Measurements from ENCODE around the gene ACBD4. TPM values are rescaled to one million over a fixed set of nuclear protein-coding genes. Genes with fewer than 3 reads are reported as not detected.

ACBD4 gene
- total and polyA plus RNA-seq, 2 of the 13 experiments (the other 11 are each of a cell fraction or from before 2014, with no cell fraction given): 16.1 to 26.9 TPM

DNA sequence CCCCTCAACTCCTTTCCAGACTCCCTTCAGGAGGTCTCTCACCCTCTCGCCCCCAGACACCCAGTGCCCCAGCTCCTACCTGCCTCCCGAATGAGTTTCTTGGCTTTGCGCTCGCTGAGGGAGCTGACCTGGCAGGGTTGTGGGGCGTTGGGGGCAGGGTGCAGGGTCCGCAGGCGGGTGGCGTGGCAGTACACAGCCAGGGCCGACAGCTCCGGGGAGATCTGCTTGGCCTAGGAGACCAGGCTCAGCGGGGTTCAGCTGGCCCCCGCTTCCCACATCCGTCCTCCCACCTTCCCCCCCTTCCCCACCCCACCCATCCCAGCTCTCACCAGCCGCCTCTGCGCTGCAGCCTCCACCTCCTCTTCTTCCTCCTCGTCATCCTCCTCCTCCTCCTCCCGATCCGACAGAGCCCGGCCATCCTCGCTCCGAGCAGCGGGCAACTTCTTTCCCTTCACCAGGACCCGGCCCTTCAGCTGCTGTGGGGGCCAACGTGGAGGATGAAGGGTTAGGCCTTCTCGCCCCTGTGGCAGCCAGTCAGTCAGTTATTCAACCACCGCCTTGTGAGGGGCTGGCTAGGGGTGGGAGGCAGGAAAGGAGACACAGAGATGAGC is 20.4 kb upstream of the ACBD4 start:
- CTCF ChIA-PET (ENCODE audit: low intra/inter-chr PET ratio, low total read pairs): no interaction called here
- in situ Hi-C loops (cut with HindIII; ENCODE audit: extremely low pct_ligation_motif_present, low pct_unique_long_range_greater_than_20kb): no loop called here

DNA sequence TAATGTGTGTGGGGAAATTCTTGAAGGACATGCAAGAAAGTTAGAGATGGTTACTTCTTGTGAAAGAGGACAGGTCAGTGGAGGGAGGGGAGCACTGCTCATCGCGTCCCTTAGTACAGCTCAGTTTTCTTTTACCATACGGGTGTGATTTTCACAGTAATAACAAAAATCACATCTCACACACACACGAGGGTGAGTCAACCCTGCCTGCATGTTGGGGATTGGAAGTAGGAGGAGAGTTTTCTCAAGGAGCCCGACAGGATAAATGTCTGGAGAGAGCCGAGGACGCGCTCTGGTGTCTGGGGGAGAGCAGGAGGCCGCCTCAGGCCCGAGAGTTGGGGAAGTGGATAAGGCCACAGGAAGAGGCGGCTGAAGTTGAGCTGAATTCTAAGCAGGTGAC is 19.6 kb upstream of the ACBD4 start:
- no peak for FAIRE-seq
- DNase-seq (ENCODE audit: low spot score): no peak
- in situ Hi-C loops (cut with HindIII; ENCODE audit: extremely low pct_ligation_motif_present, low pct_unique_long_range_greater_than_20kb) (no loop called here), intact Hi-C loops (cut with micrococcal nuclease; ENCODE audit: unreplicated experiment) (no loop called here)
- Histone ChIP-seq H3K4me3 (replicated peaks in 1 of 3; ENCODE audit: insufficient read depth in 1 of 3, low read depth in 2 of 3, low read length in 3 of 3) (no peak overlapping the region), H2AFZ (ENCODE audit: low read length) (no peak overlapping the region), H3K9me3 (ENCODE audit: low read length) (no peaks in the 10 kb centered on the region), H4K20me1 (ENCODE audit: insufficient read depth, low read length) (no peaks in the 10 kb centered on the region), H3K9ac (ENCODE audit: insufficient read depth, low read depth, low read length) (no peak overlapping the region), H3K27me3 (ENCODE audit: control insufficient read depth in 1 of 2, insufficient read depth in 2 of 2, low read length in 2 of 2) (no peaks in the 10 kb centered on the region), H3K4me2 (ENCODE audit: low read depth, low read length) (no peak overlapping the region), H3K4me1 (ENCODE audit: insufficient read depth, low read length) (peaks cover 40% of the 10 kb centered on the region), H3K36me3 (replicated peaks in 1 of 2; ENCODE audit: control insufficient read depth in 1 of 2, insufficient read depth in 2 of 2, low read length in 2 of 2) (peaks cover 0 to 5% of the 10 kb centered on the region in 2 experiments; a peak in 1 of 5 replicates), H3K27ac (ENCODE audit: extremely low read length, insufficient read depth, low read length) (no peak overlapping the region), H3K79me2 (ENCODE audit: insufficient read depth, low read length) (no peaks in the 10 kb centered on the region)
- POLR2A ChIA-PET: interaction anchor here (1.2 kb wide), 1 partner anchor 20 kb away, joined by 3 read pairs; the partner anchor contains the start of gene ACBD4
- no TSS peak for BruUV-seq (replicated peaks)
- CTCF ChIA-PET (ENCODE audit: low intra/inter-chr PET ratio, low total read pairs): interaction anchor here (0.9 kb wide), 1 partner anchor 20 kb away, joined by 3 read pairs; the partner anchor contains the start of gene ACBD4
- ATAC-seq: no peak
- 88% methylated on average over 11 of the region's 11 CpGs for WGBS (ENCODE audit: low lambda C conversion rate)
- TF ChIP-seq ZNF569 (CRISPR knock-in tag; IDR thresholded peaks at IDR 0.05; ENCODE audit: borderline replicate concordance) (no peak), PAWR (CRISPR knock-in tag; IDR thresholded peaks at IDR 0.05; ENCODE audit: borderline replicate concordance) (no peak), PTBP1 (IDR thresholded peaks at IDR 0.05; ENCODE audit: low read depth, low read length, poor library complexity, severe bottlenecking) (no peak), ZNF337 (CRISPR knock-in tag; IDR thresholded peaks at IDR 0.05; ENCODE audit: borderline replicate concordance, low read depth) (no peak), NFRKB (IDR thresholded peaks at IDR 0.05) (no peak), ETV6 (CRISPR knock-in tag; conservative IDR thresholded peaks at IDR 0.05) (no peak), RXRB (CRISPR knock-in tag; IDR thresholded peaks at IDR 0.05; ENCODE audit: borderline replicate concordance) (no peak), RBM22 (optimal IDR thresholded peaks at IDR 0.05; ENCODE audit: low read length) (no peak), ZNF230 (CRISPR knock-in tag; IDR thresholded peaks at IDR 0.05) (no peak), ZNF709 (CRISPR knock-in tag; IDR thresholded peaks at IDR 0.05) (no peak), SETDB1 (CRISPR knock-in tag; IDR thresholded peaks at IDR 0.05; ENCODE audit: borderline replicate concordance) (no peak), MIXL1 (CRISPR knock-in tag; IDR thresholded peaks at IDR 0.05) (no peak)
- TF ChIP-seq, protein P1, sequence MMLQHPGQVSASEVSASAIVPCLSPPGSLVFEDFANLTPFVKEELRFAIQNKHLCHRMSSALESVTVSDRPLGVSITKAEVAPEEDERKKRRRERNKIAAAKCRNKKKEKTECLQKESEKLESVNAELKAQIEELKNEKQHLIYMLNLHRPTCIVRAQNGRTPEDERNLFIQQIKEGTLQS (CRISPR knock-in tag; IDR thresholded peaks at IDR 0.05): no peak
- TF ChIP-seq, protein P2, sequence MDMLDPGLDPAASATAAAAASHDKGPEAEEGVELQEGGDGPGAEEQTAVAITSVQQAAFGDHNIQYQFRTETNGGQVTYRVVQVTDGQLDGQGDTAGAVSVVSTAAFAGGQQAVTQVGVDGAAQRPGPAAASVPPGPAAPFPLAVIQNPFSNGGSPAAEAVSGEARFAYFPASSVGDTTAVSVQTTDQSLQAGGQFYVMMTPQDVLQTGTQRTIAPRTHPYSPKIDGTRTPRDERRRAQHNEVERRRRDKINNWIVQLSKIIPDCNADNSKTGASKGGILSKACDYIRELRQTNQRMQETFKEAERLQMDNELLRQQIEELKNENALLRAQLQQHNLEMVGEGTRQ (IDR thresholded peaks at IDR 0.05; ENCODE audit: low read depth, low read length): no peak
- TF ChIP-seq, protein P2 (CRISPR knock-in tag; IDR thresholded peaks at IDR 0.05; ENCODE audit: borderline replicate concordance): no peak

More for the DNA sequence above, 20.4 kb upstream of the ACBD4 start:
- no peak overlapping the region for H2AFZ ChIP-seq (ENCODE audit: low read length)
- WGBS (ENCODE audit: low lambda C conversion rate): 90% methylated on average over 24 of the region's 26 CpGs
- no TSS peak for BruUV-seq (replicated peaks)
- no peak overlapping the region for H3K4me2 ChIP-seq (ENCODE audit: low read depth, low read length)
- POLR2A ChIA-PET: interaction anchor here (0.7 to 1.3 kb wide), 3 partner anchors 9 to 14 kb away, joined by 3 to 4 read pairs (median 3); no protein-coding TSS in a partner anchor
- H3K36me3 ChIP-seq (replicated peaks in 1 of 2; ENCODE audit: control insufficient read depth in 1 of 2, insufficient read depth in 2 of 2, low read length in 2 of 2): peaks cover 0 to 4% of the 10 kb centered on the region in 2 experiments; a peak in 1 of 5 replicates
- H3K27ac ChIP-seq (ENCODE audit: extremely low read length, insufficient read depth, low read length): no peak overlapping the region
- peaks cover 47% of the 10 kb centered on the region for H3K4me1 ChIP-seq (ENCODE audit: insufficient read depth, low read length)
- H4K20me1 ChIP-seq (ENCODE audit: insufficient read depth, low read length): no peaks in the 10 kb centered on the region
- no peaks in the 10 kb centered on the region for H3K9me3 ChIP-seq (ENCODE audit: low read length)
- intact Hi-C loops (cut with micrococcal nuclease; ENCODE audit: unreplicated experiment): no loop called here
- ATAC-seq: no peak
- H3K79me2 ChIP-seq (ENCODE audit: insufficient read depth, low read length): no peaks in the 10 kb centered on the region
- FAIRE-seq: no peak
- no peak overlapping the region for H3K4me3 ChIP-seq (replicated peaks in 1 of 3; ENCODE audit: insufficient read depth in 1 of 3, low read depth in 2 of 3, low read length in 3 of 3)
- DNase-seq (ENCODE audit: low spot score): no peak
- H3K9ac ChIP-seq (ENCODE audit: insufficient read depth, low read depth, low read length): no peak overlapping the region
- no peaks in the 10 kb centered on the region for H3K27me3 ChIP-seq (ENCODE audit: control insufficient read depth in 1 of 2, insufficient read depth in 2 of 2, low read length in 2 of 2)
- TF ChIP-seq HNRNPK (IDR thresholded peaks at IDR 0.05; ENCODE audit: low read depth, low read length, poor library complexity, severe bottlenecking): peak; percentile 63
- TF ChIP-seq AGO2 (optimal IDR thresholded peaks at IDR 0.05; ENCODE audit: low read depth, low read length): peak; percentile 19
- no peak for TF ChIP-seq ZNF138 (CRISPR knock-in tag; IDR thresholded peaks at IDR 0.05; ENCODE audit: low read depth)
- no peak for TF ChIP-seq SIX1 (CRISPR knock-in tag; IDR thresholded peaks at IDR 0.05; ENCODE audit: borderline replicate concordance)
- 0 out of 2 replicates have a peak, but pooled peaks have one; percentile 66 for TF ChIP-seq PCBP1 (IDR thresholded peaks at IDR 0.05; ENCODE audit: borderline replicate concordance, low read depth, low read length)
